Stimulated activated CD4-positive, alpha-beta T cell treated with anti-CD3 and anti-CD28 coated beads, Interleukin-1b, Interleukin-23, amount 100 ng/mL, for 1 hour (primary cell): ENCODE results near the gene PDE2A.

Experiments
- DNase-seq, 2 donors: peaks; one replicate each; pipeline ENCODE4 v3.0.0-alpha.2; 2020; ENCODE audit warnings: low read depth in 2 of 2

PDE2A gene

GRCh38 chr11:72591023-72591422 is 83.2 kb downstream of the PDE2A start:
- no peak for DNase-seq

GRCh38 chr11:72589802-72590761 is 84.1 kb downstream of the PDE2A start:
- DNase-seq: no peak

- no peak for DNase-seq
Observed at GRCh38 chr11:72588421-72589410, 85.5 kb downstream of the PDE2A start.

- DNase-seq: no peak
Observed at GRCh38 chr11:72587696-72588095, 86.5 kb downstream of the PDE2A start.

GRCh38 chr11:72586321-72587090 is 87.7 kb downstream of the PDE2A start:
- DNase-seq: no peak

- DNase-seq: peak in 1 of 2 donors; percentile 18
Observed at GRCh38 chr11:72585762-72586311, 88.4 kb downstream of the PDE2A start.

GRCh38 chr11:72584939-72585597 is 89.2 kb downstream of the PDE2A start:
- DNase-seq: no peak

GRCh38 chr11:72584293-72584938 is 89.8 kb downstream of the PDE2A start:
- peak in 1 of 2 donors; percentile 44 for DNase-seq

GRCh38 chr11:72583616-72584292 is 90.5 kb downstream of the PDE2A start:
- no peak for DNase-seq

GRCh38 chr11:72583177-72583553 is 91.1 kb downstream of the PDE2A start:
- no peak for DNase-seq

- DNase-seq: no peak
Observed at GRCh38 chr11:72582206-72583176, 91.7 kb downstream of the PDE2A start.

- no peak for DNase-seq
Observed at GRCh38 chr11:72581067-72581466, 93.2 kb downstream of the PDE2A start.

GRCh38 chr11:72580642-72580950 is 93.6 kb downstream of the PDE2A start:
- no peak for DNase-seq

GRCh38 chr11:72579816-72580641 is 94.2 kb downstream of the PDE2A start:
- no peak for DNase-seq

GRCh38 chr11:72578991-72579815 is 95.0 kb downstream of the PDE2A start:
- DNase-seq: no peak

GRCh38 chr11:72578566-72578965 is 95.7 kb downstream of the PDE2A start:
- no peak for DNase-seq

GRCh38 chr11:72578051-72578450 is 96.2 kb downstream of the PDE2A start:
- DNase-seq: no peak
